ENCODE measurements around the gene NOS1AP.

GRCh38 chr1:162144853-162145252, 75.4 kb downstream of the NOS1AP start:
- TF ChIP-seq CTCF (IDR thresholded peaks at IDR 0.05): no peak
- TF ChIP-seq POLR2A (IDR thresholded peaks at IDR 0.05): no peak

Measured in lower leg skin (tissue), 3 donors.